K562 (cell line): ENCODE data around the gene DMWD. TPM values are rescaled to one million over a fixed set of nuclear protein-coding genes. Genes with fewer than 3 reads are reported as not detected.

Source experiments
- ATAC-seq: fragments of 200-7000 bp; cut with Tn5 transposase; 3 replicates; pipeline ENCODE4 v1.9.1; 2020; ENCODE audit warnings: moderate library complexity
- BruUV-seq: library from RNA; stranded (reverse); fragments of 400-500 nt; replicated peaks from 2 replicates; lab custom pipeline; 2021; lab: Mats Ljungman, UMichigan
- CTCF ChIA-PET: fragments of 300-600 bp; formaldehyde crosslinking; extraction: SDS; loops from one replicate; lab custom pipeline; 2021; ENCODE audit warnings: low intra/inter-chr PET ratio; lab: Yijun Ruan, JAX
- POLR2A ChIA-PET: fragments of 300-600, 350-650 bp; sonication (Branson Sonifier 250); formaldehyde crosslinking; extraction: SDS; loops from one replicate; lab custom pipeline; 2021; ENCODE audit warnings: antibody characterized with exemption, inconsistent platforms; lab: Yijun Ruan, JAX
- DNase-seq, 4 experiments: peaks; one replicate each; pipeline versions ENCODE4 v3.0.0 to v3.0.0-alpha.2; 2011 to 2018; ENCODE audit warnings: low spot score in 3 of 4, mixed read lengths in 3 of 4; ENCODE audit errors: extremely low read depth in 1 of 4
- FAIRE-seq: peaks from 2 replicates; lab custom pipeline; 2011; peaks lifted over from hg19 to GRCh38; lab: Jason Lieb, UNC
- H2AFZ ChIP-seq: 2 replicates; pipeline ENCODE4 v1.6.0; 2011; ENCODE audit warnings: low read depth, low read length, control low read depth, inconsistent platforms
- H3K27ac ChIP-seq: fragments of 200-600 bp; 3 replicates; pipeline ENCODE4 v1.8.0; 2011; ENCODE audit warnings: low read depth, mild to moderate bottlenecking, control low read depth, inconsistent platforms, low read length, moderate library complexity, mixed read lengths; ENCODE audit errors: extremely low read depth
- H3K27me3 ChIP-seq, 2 experiments: fragments of 300-600 bp in 1 of 2; 2 replicates in 1 of 2; 3 replicates in 1 of 2; pipeline versions ENCODE4 v1.6.0 to v1.8.0; 2011; ENCODE audit warnings: inconsistent platforms in 2 of 2, low read length in 2 of 2, mild to moderate bottlenecking in 1 of 2, mixed read lengths in 1 of 2, moderate library complexity in 1 of 2; ENCODE audit not compliant: control insufficient read depth in 2 of 2, insufficient read depth in 2 of 2
- H3K36me3 ChIP-seq: fragments of 300-600 bp; 3 replicates; pipeline ENCODE4 v1.8.0; 2011; ENCODE audit warnings: mild to moderate bottlenecking, low read length, inconsistent platforms; ENCODE audit not compliant: control insufficient read depth, insufficient read depth
- H3K4me1 ChIP-seq, 2 experiments: fragments of 200-600 bp in 1 of 2; replicated peaks in 1 of 2; 2 replicates in 1 of 2; 3 replicates in 1 of 2; pipeline versions ENCODE4 v1.5.1 to v1.8.0; 2011; ENCODE audit warnings: inconsistent platforms in 2 of 2, low read length in 2 of 2, mild to moderate bottlenecking in 1 of 2, mixed read lengths in 1 of 2, moderate library complexity in 1 of 2; ENCODE audit not compliant: control insufficient read depth in 2 of 2, insufficient read depth in 2 of 2
- H3K4me2 ChIP-seq: 2 replicates; pipeline ENCODE4 v1.6.1; 2011; ENCODE audit warnings: low read length, control low read depth, inconsistent platforms, mixed read lengths; ENCODE audit not compliant: insufficient read depth
- H3K4me3 ChIP-seq: fragments of 200-600 bp; sonication (generic), shearing (Covaris generic); 2 replicates; pipeline ENCODE4 v1.5.1; 2016; ENCODE audit warnings: control low read depth, inconsistent platforms
- H3K79me2 ChIP-seq: fragments of 200-600 bp; 3 replicates; pipeline ENCODE4 v1.8.0; 2011; ENCODE audit warnings: low read length, inconsistent platforms; ENCODE audit not compliant: control insufficient read depth, insufficient read depth
- H3K9ac ChIP-seq, 2 experiments: 2 replicates each; pipeline versions ENCODE4 v1.6.0 to v1.6.1; 2011; ENCODE audit warnings: low read depth in 2 of 2, low read length in 2 of 2, control low read depth in 1 of 2, inconsistent platforms in 1 of 2, mild to moderate bottlenecking in 1 of 2, mixed read lengths in 1 of 2; ENCODE audit not compliant: insufficient read depth in 1 of 2
- H3K9me1 ChIP-seq: one replicate; pipeline ENCODE4 v1.6.0; 2011; ENCODE audit warnings: inconsistent platforms, mild to moderate bottlenecking, low read length, moderate library complexity; ENCODE audit not compliant: control insufficient read depth, insufficient read depth
- H3K9me3 ChIP-seq: replicated peaks from 2 replicates; pipeline ENCODE4 v1.5.1; 2011; ENCODE audit warnings: low read depth, low read length, inconsistent platforms; ENCODE audit not compliant: control insufficient read depth, insufficient read depth
- H4K20me1 ChIP-seq: replicated peaks from 2 replicates; pipeline ENCODE4 v1.6.1; 2011; ENCODE audit warnings: low read length, inconsistent platforms, mixed read lengths; ENCODE audit not compliant: control insufficient read depth, insufficient read depth
- ATF1 ChIP-seq, 2 experiments: fragments of 450-650 bp in 1 of 2; IDR thresholded peaks; 2 replicates each; pipeline ENCODE4 v1.6.1; 2016; ENCODE audit warnings: missing compliant biosample characterization in 1 of 2, missing genetic modification characterization in 1 of 2
- CEBPB ChIP-seq: fragments of 450-650 bp; IDR thresholded peaks from 2 replicates; pipeline ENCODE4 v1.6.1; 2016; ENCODE audit warnings: missing genetic modification characterization, missing compliant biosample characterization
- DDX20 ChIP-seq: fragments of 450-650 bp; IDR thresholded peaks from 2 replicates; pipeline ENCODE4 v1.6.1; 2016; ENCODE audit warnings: missing genetic modification characterization, low read depth, mild to moderate bottlenecking, missing compliant biosample characterization, moderate library complexity
- ETV6 ChIP-seq, 3 experiments: fragments of 150-350 bp in 1 of 3; sonication (generic) in 1 of 3; formaldehyde crosslinking in 1 of 3; IDR thresholded peaks; 2 replicates each; pipeline versions ENCODE4 v1.6.1 to v1.8.0; 2014 to 2022; ENCODE audit warnings: borderline replicate concordance in 2 of 3, low read depth in 2 of 3, antibody characterized with exemption in 1 of 3, low read length in 1 of 3, mild to moderate bottlenecking in 1 of 3, missing genetic modification reagents in 1 of 3
- FOXJ3 ChIP-seq: sonication (generic); formaldehyde crosslinking; IDR thresholded peaks from 2 replicates; pipeline ENCODE4 v1.4.0; 2020; ENCODE audit warnings: mild to moderate bottlenecking, missing genetic modification reagents
- GATA2 ChIP-seq: sonication (generic); formaldehyde crosslinking; IDR thresholded peaks from 2 replicates; pipeline ENCODE4 v1.4.0; 2020; ENCODE audit warnings: mild to moderate bottlenecking, missing genetic modification reagents
- HNRNPUL1 ChIP-seq: fragments of 200-400 bp; formaldehyde crosslinking; IDR thresholded peaks from 2 replicates; pipeline ENCODE4 v1.6.1; 2017; ENCODE audit warnings: low read length
- KAT7 ChIP-seq: sonication (generic); formaldehyde crosslinking; IDR thresholded peaks from 2 replicates; pipeline ENCODE4 v1.8.0; 2022; ENCODE audit warnings: missing genetic modification reagents, mild to moderate bottlenecking, borderline replicate concordance
- KLF13 ChIP-seq: fragments of 450-650 bp; IDR thresholded peaks from 2 replicates; pipeline ENCODE4 v1.6.1; 2016; ENCODE audit warnings: missing genetic modification characterization, low read depth, mild to moderate bottlenecking, missing compliant biosample characterization, moderate library complexity, borderline replicate concordance
- KLF6 ChIP-seq: fragments of 250-450 bp; sonication (Bioruptor Pico); IDR thresholded peaks from 2 replicates; pipeline ENCODE4 v1.4.0; 2020; ENCODE audit warnings: mild to moderate bottlenecking, moderate library complexity, borderline replicate concordance
- MCM2 ChIP-seq: fragments of 450-650 bp; IDR thresholded peaks from 2 replicates; pipeline ENCODE4 v1.6.1; 2017; ENCODE audit warnings: low read depth, mild to moderate bottlenecking
- NCOA1 ChIP-seq: fragments of 450-650 bp; IDR thresholded peaks from 2 replicates; pipeline ENCODE4 v1.6.1; 2016; ENCODE audit warnings: low read depth
- NFE2 ChIP-seq: IDR thresholded peaks from 2 replicates; pipeline ENCODE4 v1.6.1; 2014; ENCODE audit warnings: antibody characterized with exemption, low read depth
- POLR2AphosphoS2 ChIP-seq: IDR thresholded peaks from 2 replicates; pipeline ENCODE4 v1.6.1; 2012; ENCODE audit warnings: low read length, improper control_type of control experiment
- TAF9B ChIP-seq: fragments of 450-650 bp; IDR thresholded peaks from 2 replicates; pipeline ENCODE4 v1.6.1; 2018; ENCODE audit warnings: mild to moderate bottlenecking; ENCODE audit not compliant: partially characterized antibody
- WGBS: fragments of 100-300 bp; shearing (Covaris generic); methylation state at CpG from one replicate; pipeline ENCODE4 v1.1.6; 2016; ENCODE audit warnings: low coverage, mixed read lengths; ENCODE audit not compliant: insufficient coverage; ENCODE audit errors: missing lambda C conversion rate; 5-methylcytosine and 5-hydroxymethylcytosine counted together
- in situ Hi-C: fragments of 300-500 bp; cut with MboI; formaldehyde crosslinking; loops from 4 replicates; pipeline ENCODE4 v1.15.0; 2018; ENCODE audit warnings: inconsistent platforms, mixed read lengths
- intact Hi-C: fragments of 100-400 bp; cut with micrococcal nuclease; formaldehyde crosslinking; loops from 2 replicates; pipeline ENCODE4 v1.14.2; 2022
- polyA plus RNA-seq, 8 experiments: library from polyadenylated mRNA; depleted of rRNA in 4 of 8; stranded (reverse) in 5 of 8; unstranded in 3 of 8; fragments of >200 nt; fragmentation: Nextera tagmentation in 2 of 8; fragmentation: Illumina TruSeq in 1 of 8; extraction: Ambion mirVana in 2 of 8; extraction: Trizol in 1 of 8; gene quantifications; 2 replicates each; pipeline versions ENCODE4 v1.2.1 to v1.2.3, GENCODE V29; 2011 to 2014; ENCODE audit warnings: inconsistent platforms in 1 of 8, missing spikeins in 1 of 8
- total RNA-seq, 7 experiments: library from RNA; depleted of rRNA in 6 of 7; stranded (reverse); fragments of >200 nt in 6 of 7; fragmentation: Illumina TruSeq in 2 of 7; extraction: Trizol in 2 of 7; gene quantifications; 2 replicates each; pipeline versions ENCODE4 v1.2.1 to v1.2.3, GENCODE V29; 2011 to 2021; ENCODE audit warnings: low replicate concordance in 1 of 7
- TF ChIP-seq, protein P1 (sequence below): fragments of 250-450 bp; sonication (Bioruptor Pico); IDR thresholded peaks from 2 replicates; pipeline ENCODE4 v1.4.0; 2020
- TF ChIP-seq, protein P2 (sequence below): fragments of 250-450 bp; sonication (Bioruptor Pico); IDR thresholded peaks from 2 replicates; pipeline ENCODE4 v1.5.0; 2020; ENCODE audit warnings: mild to moderate bottlenecking

DMWD gene
- total and polyA plus RNA-seq, 9 of the 15 experiments (the other 6 are each of a cell fraction or from before 2014, with no cell fraction given) = 4.7 to 54.6 (median 19.0) TPM

DNA sequence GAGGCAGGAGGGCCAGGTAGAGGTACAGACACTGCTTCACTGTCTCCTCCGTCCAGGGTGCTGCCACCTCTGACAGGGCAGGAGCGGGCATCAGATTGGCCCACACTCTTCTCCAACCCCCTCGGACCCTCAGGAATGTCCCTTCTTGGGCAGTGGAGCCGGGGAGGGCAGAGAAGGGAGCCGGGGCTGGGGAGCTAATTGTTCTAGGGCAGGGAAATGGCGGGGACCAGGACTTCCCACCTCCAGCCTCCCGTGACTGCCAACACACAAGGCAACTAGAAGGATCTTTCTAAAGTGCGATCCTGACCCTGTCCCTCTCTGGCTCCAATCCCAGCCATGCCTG lies 32.6 kb upstream of the DMWD start:
- Histone ChIP-seq H3K4me1 (peaks cover 0 to 8% of the 10 kb centered on the region in 2 experiments; a peak in 1 of 5 replicates), H3K27me3 (no peaks in the 10 kb centered on the region), H3K4me2 (no peak overlapping the region), H3K36me3 (peaks cover 96% of the 10 kb centered on the region; the same call in 2 of the 3 replicates), H3K4me3 (no peak overlapping the region), H3K27ac (no peak overlapping the region), H3K9me1 (peaks cover 6% of the 10 kb centered on the region), H2AFZ (no peak overlapping the region), H4K20me1 (0 out of 2 replicates have a peak, but pooled peaks cover 3% of the 10 kb centered on the region), H3K9me3 (no peaks in the 10 kb centered on the region), H3K9ac (peak overlapping the region in 1 of 2 experiments; percentile 26; a peak in 1 of 4 replicates), H3K79me2 (no peaks in the 10 kb centered on the region)
- 98% methylated on average over 8 of the region's 8 CpGs for WGBS
- DNase-seq (no peak), ATAC-seq (no peak), FAIRE-seq (no peak)
- no peak for TF ChIP-seq DDX20 (tag)
- no peak for TF ChIP-seq HNRNPUL1
- TF ChIP-seq ETV6 (IDR thresholded peaks at IDR 0.05; ENCODE audit: borderline replicate concordance in 1 of 2, low read depth in 2 of 2, low read length in 1 of 2) = no peak
- TF ChIP-seq ETV6 (CRISPR knock-in tag; IDR thresholded peaks at IDR 0.05; ENCODE audit: borderline replicate concordance) = no peak
- TF ChIP-seq KLF13 (tag) = no peak
- TF ChIP-seq, protein P1, sequence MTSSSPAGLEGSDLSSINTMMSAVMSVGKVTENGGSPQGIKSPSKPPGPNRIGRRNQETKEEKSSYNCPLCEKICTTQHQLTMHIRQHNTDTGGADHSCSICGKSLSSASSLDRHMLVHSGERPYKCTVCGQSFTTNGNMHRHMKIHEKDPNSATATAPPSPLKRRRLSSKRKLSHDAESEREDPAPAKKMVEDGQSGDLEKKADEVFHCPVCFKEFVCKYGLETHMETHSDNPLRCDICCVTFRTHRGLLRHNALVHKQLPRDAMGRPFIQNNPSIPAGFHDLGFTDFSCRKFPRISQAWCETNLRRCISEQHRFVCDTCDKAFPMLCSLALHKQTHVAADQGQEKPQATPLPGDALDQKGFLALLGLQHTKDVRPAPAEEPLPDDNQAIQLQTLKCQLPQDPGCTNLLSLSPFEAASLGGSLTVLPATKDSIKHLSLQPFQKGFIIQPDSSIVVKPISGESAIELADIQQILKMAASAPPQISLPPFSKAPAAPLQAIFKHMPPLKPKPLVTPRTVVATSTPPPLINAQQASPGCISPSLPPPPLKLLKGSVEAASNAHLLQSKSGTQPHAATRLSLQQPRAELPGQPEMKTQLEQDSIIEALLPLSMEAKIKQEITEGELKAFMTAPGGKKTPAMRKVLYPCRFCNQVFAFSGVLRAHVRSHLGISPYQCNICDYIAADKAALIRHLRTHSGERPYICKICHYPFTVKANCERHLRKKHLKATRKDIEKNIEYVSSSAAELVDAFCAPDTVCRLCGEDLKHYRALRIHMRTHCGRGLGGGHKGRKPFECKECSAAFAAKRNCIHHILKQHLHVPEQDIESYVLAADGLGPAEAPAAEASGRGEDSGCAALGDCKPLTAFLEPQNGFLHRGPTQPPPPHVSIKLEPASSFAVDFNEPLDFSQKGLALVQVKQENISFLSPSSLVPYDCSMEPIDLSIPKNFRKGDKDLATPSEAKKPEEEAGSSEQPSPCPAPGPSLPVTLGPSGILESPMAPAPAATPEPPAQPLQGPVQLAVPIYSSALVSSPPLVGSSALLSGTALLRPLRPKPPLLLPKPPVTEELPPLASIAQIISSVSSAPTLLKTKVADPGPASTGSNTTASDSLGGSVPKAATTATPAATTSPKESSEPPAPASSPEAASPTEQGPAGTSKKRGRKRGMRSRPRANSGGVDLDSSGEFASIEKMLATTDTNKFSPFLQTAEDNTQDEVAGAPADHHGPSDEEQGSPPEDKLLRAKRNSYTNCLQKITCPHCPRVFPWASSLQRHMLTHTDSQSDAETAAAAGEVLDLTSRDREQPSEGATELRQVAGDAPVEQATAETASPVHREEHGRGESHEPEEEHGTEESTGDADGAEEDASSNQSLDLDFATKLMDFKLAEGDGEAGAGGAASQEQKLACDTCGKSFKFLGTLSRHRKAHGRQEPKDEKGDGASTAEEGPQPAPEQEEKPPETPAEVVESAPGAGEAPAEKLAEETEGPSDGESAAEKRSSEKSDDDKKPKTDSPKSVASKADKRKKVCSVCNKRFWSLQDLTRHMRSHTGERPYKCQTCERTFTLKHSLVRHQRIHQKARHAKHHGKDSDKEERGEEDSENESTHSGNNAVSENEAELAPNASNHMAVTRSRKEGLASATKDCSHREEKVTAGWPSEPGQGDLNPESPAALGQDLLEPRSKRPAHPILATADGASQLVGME = no peak
- no peak for TF ChIP-seq TAF9B
- no peak for TF ChIP-seq GATA2 (CRISPR knock-in tag)
- TF ChIP-seq NFE2 = no peak
- no peak for TF ChIP-seq FOXJ3 (CRISPR knock-in tag)
- TF ChIP-seq KAT7 (CRISPR knock-in tag) = no peak
- no peak for TF ChIP-seq ATF1 (CRISPR knock-in tag; IDR thresholded peaks at IDR 0.05)
- no peak for TF ChIP-seq ATF1 (tag; IDR thresholded peaks at IDR 0.05)
- TF ChIP-seq, protein P2, sequence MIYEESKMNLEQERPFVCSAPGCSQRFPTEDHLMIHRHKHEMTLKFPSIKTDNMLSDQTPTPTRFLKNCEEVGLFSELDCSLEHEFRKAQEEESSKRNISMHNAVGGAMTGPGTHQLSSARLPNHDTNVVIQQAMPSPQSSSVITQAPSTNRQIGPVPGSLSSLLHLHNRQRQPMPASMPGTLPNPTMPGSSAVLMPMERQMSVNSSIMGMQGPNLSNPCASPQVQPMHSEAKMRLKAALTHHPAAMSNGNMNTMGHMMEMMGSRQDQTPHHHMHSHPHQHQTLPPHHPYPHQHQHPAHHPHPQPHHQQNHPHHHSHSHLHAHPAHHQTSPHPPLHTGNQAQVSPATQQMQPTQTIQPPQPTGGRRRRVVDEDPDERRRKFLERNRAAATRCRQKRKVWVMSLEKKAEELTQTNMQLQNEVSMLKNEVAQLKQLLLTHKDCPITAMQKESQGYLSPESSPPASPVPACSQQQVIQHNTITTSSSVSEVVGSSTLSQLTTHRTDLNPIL = no peak
- TF ChIP-seq MCM2 = no peak
- TF ChIP-seq CEBPB = no peak
- no peak for TF ChIP-seq NCOA1
- no peak for TF ChIP-seq KLF6 (CRISPR knock-in tag)
- TF ChIP-seq POLR2AphosphoS2 = no peak
- no TSS peak for BruUV-seq
- ChIA-PET POLR2A (interaction anchor here (0.7 to 1.7 kb wide), 3 partner anchors 11 to 156 kb away, joined by 3 to 5 read pairs (median 3); no protein-coding TSS in a partner anchor), CTCF (no interaction called here)
- in situ Hi-C loops = no loop called here
- intact Hi-C loops = no loop called here
